A549 (cell line): ENCODE measurements around the gene TMEFF2.

Source experiments
- BHLHE40 ChIP-seq: IDR thresholded peaks from 2 replicates; pipeline ENCODE4 v1.6.1; 2012; ENCODE audit warnings: low read depth, low read length, inconsistent platforms
- CBX2 ChIP-seq: fragments of 200-600 bp; sonication (generic); IDR thresholded peaks from 2 replicates; pipeline ENCODE4 v1.6.1; 2016; ENCODE audit warnings: low read depth, mild to moderate bottlenecking, borderline replicate concordance
- EP300 ChIP-seq, 2 experiments: fragments of >200 bp; sonication (Bioruptor Twin); formaldehyde crosslinking; IDR thresholded peaks; 2 replicates in 1 of 2; 3 replicates in 1 of 2; pipeline ENCODE4 v1.6.1; 2016 to 2017
- ESRRA ChIP-seq: fragments of 150-350 bp; IDR thresholded peaks from 2 replicates; pipeline ENCODE4 v1.6.1; 2014; ENCODE audit warnings: mild to moderate bottlenecking, low read length, borderline replicate concordance
- MAFK ChIP-seq: fragments of 450-650 bp; IDR thresholded peaks from 2 replicates; pipeline ENCODE4 v1.6.1; 2014; ENCODE audit not compliant: partially characterized antibody
- NR3C1 ChIP-seq: fragments of >200 bp; sonication (Bioruptor Twin); formaldehyde crosslinking; IDR thresholded peaks from 3 replicates; pipeline ENCODE4 v1.6.1; 2017
- POLR2A ChIP-seq: IDR thresholded peaks from 2 replicates; pipeline ENCODE4 v1.6.1; 2012; ENCODE audit warnings: mild to moderate bottlenecking, low read length
- RAD21 ChIP-seq, 2 experiments: fragments of >200 bp in 1 of 2; sonication (Bioruptor Twin) in 1 of 2; formaldehyde crosslinking in 1 of 2; IDR thresholded peaks in 1 of 2; conservative IDR thresholded peaks in 1 of 2; 2 replicates in 1 of 2; 3 replicates in 1 of 2; pipeline ENCODE4 v1.6.1; 2012 to 2018; ENCODE audit warnings: inconsistent platforms in 1 of 2
- TF ChIP-seq, protein P1 (sequence below): fragments of >200 bp; sonication (Bioruptor Twin); formaldehyde crosslinking; IDR thresholded peaks from 3 replicates; pipeline ENCODE4 v1.5.1; 2016

- no peak for TF ChIP-seq POLR2A
- TF ChIP-seq CBX2: no peak
- TF ChIP-seq NR3C1: no peak
- no peak for TF ChIP-seq EP300 (IDR thresholded peaks at IDR 0.05)
- TF ChIP-seq RAD21 (conservative IDR thresholded peaks at IDR 0.05 in 1 of 2, IDR thresholded peaks at IDR 0.05 in 1 of 2): no peak
- TF ChIP-seq MAFK: peak; percentile 50
- TF ChIP-seq ESRRA: no peak
- no peak for TF ChIP-seq BHLHE40
- TF ChIP-seq, protein P1, sequence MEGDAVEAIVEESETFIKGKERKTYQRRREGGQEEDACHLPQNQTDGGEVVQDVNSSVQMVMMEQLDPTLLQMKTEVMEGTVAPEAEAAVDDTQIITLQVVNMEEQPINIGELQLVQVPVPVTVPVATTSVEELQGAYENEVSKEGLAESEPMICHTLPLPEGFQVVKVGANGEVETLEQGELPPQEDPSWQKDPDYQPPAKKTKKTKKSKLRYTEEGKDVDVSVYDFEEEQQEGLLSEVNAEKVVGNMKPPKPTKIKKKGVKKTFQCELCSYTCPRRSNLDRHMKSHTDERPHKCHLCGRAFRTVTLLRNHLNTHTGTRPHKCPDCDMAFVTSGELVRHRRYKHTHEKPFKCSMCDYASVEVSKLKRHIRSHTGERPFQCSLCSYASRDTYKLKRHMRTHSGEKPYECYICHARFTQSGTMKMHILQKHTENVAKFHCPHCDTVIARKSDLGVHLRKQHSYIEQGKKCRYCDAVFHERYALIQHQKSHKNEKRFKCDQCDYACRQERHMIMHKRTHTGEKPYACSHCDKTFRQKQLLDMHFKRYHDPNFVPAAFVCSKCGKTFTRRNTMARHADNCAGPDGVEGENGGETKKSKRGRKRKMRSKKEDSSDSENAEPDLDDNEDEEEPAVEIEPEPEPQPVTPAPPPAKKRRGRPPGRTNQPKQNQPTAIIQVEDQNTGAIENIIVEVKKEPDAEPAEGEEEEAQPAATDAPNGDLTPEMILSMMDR: no peak
Observed at GRCh38 chr2:191977754-191978153, 217.0 kb downstream of the TMEFF2 start.
